Omental fat pad (tissue), 4 donors: ENCODE measurements around the gene PDK3. TPM values are rescaled to one million over a fixed set of nuclear protein-coding genes. Genes with fewer than 3 reads are reported as not detected.
A peak's percentile ranks its signal among the peaks of the same experiment; 100 is the strongest.

Source experiments
- ATAC-seq: fragments of 150-250 bp; one replicate; pipeline ENCODE4 v1.9.1; 2016; ENCODE audit warnings: mild to moderate bottlenecking, moderate library complexity; ENCODE audit not compliant: low FRiP score
- DNase-seq: peaks from one replicate; pipeline ENCODE4 v3.0.0-alpha.2; 2019; ENCODE audit warnings: low spot score
- CTCF ChIP-seq, 3 donors: fragments of 450-650 bp; IDR thresholded peaks; one replicate each; pipeline ENCODE4 v1.5.1; 2016 to 2017; ENCODE audit warnings: antibody characterized with exemption in 3 of 3, mild to moderate bottlenecking in 3 of 3, moderate library complexity in 2 of 3
- total RNA-seq, 4 donors: library from RNA; depleted of rRNA; stranded (reverse); fragments of >200 nt; gene quantifications; one replicate each; pipeline ENCODE4 v1.1.0, GENCODE V29; 2016

The PDK3 gene
- total RNA-seq, 4 donors from 2014 or later: 12.4 to 44.6 (median 16.6) TPM

- no peak for TF ChIP-seq CTCF (IDR thresholded peaks at IDR 0.05)
- DNase-seq: no peak
- ATAC-seq: no peak
Measured at GRCh38 chrX:24498181-24498580, 33.1 kb downstream of the PDK3 start.

- no peak for TF ChIP-seq CTCF (IDR thresholded peaks at IDR 0.05)
- ATAC-seq (peak; percentile 68), DNase-seq (no peak)
Measured at GRCh38 chrX:24498975-24499374, 33.9 kb downstream of the PDK3 start.

GRCh38 chrX:24506082-24506481 is 41.0 kb downstream of the PDK3 start:
- no peak for ATAC-seq
- DNase-seq: no peak
- TF ChIP-seq CTCF (IDR thresholded peaks at IDR 0.05): no peak

GRCh38 chrX:24508375-24508774 is 43.3 kb downstream of the PDK3 start:
- TF ChIP-seq CTCF (IDR thresholded peaks at IDR 0.05): no peak
- DNase-seq (no peak), ATAC-seq (no peak)

- ATAC-seq (no peak), DNase-seq (no peak)
- no peak for TF ChIP-seq CTCF (IDR thresholded peaks at IDR 0.05)
Measured at GRCh38 chrX:24513416-24513815, 48.3 kb downstream of the PDK3 start.

DNA sequence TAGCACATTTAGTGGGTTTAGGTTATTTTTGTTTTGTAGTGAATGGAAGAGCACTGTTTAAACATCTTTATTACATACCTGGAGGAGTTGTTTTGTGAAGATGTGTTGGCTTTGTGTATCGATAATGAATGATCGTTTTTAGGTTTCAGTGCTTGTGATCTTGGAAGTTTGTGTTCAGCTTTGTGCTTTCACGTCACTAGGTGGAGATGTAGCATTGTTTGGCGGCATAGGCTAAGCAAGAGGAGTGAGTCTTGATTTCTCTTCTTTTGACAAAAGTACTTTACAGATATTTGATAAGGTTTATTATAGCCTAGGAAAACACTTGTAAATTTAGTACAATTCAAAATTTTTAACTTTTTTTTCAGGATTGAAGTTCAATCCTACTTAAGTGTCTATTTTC is 50.4 kb downstream of the PDK3 start:
- DNase-seq: no peak
- no peak for ATAC-seq
- TF ChIP-seq CTCF (IDR thresholded peaks at IDR 0.05): no peak

DNA sequence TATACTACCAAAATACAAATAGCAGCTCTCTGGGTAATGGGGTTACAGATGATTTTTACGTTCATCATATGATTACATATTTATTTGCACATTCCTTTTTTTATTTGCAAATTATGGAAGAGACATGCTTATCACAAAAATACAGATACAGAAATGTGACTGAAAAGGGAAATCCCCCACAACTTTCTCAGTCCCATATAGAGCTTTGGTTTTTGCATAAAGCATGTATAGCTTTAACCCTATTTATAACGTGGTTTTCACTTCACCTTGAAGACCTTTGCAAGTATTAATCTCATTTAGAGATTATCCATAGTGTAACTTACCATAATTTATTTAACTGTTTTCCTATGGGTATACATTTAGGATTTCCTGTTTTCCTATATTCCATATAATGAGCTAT is 55.4 kb downstream of the PDK3 start:
- TF ChIP-seq CTCF (IDR thresholded peaks at IDR 0.05): no peak
- DNase-seq: no peak
- ATAC-seq: no peak
